Cardiac muscle cell (in vitro differentiated cells and primary cell): ENCODE data around the gene MGAT5B. TPM values are rescaled to one million over a fixed set of nuclear protein-coding genes. Genes with fewer than 3 reads are reported as not detected.

ENCODE experiments used
- DNase-seq, 2 donors: peaks; one replicate each; pipeline versions ENCODE4 v3.0.0 to v3.0.0-alpha.2; 2010 to 2017; ENCODE audit warnings: low read depth in 1 of 2, low spot score in 1 of 2
- H3K27ac ChIP-seq: fragments of 200-600 bp; sonication (generic); 2 replicates; pipeline ENCODE4 v1.5.1; 2016
- H3K27me3 ChIP-seq: fragments of 200-600 bp; sonication (generic); 2 replicates; pipeline ENCODE4 v1.6.0; 2016; ENCODE audit warnings: control low read depth
- H3K36me3 ChIP-seq: fragments of 200-600 bp; sonication (generic); 2 replicates; pipeline ENCODE4 v1.5.1; 2016; ENCODE audit warnings: control low read depth
- H3K4me1 ChIP-seq: fragments of 200-600 bp; sonication (generic); 2 replicates; pipeline ENCODE4 v1.8.1; 2017; ENCODE audit warnings: low read depth, mild to moderate bottlenecking, mixed run types
- H3K4me3 ChIP-seq: fragments of 200-600 bp; sonication (generic); 2 replicates; pipeline ENCODE4 v1.5.1; 2016; ENCODE audit warnings: mild to moderate bottlenecking
- H3K9me3 ChIP-seq: fragments of 200-600 bp; sonication (generic); 2 replicates; pipeline ENCODE4 v1.5.1; 2017; ENCODE audit warnings: low read depth, mild to moderate bottlenecking, control low read depth
- CTCF ChIP-seq: IDR thresholded peaks from 2 replicates; pipeline ENCODE4 v1.5.1; 2012; ENCODE audit warnings: low read depth, mild to moderate bottlenecking, low read length
- polyA plus RNA-seq: library from polyadenylated mRNA; unstranded; fragments of >200 nt; fragmentation: Nextera tagmentation; extraction: Ambion mirVana; gene quantifications from 2 replicates; pipeline ENCODE4 v1.2.1, GENCODE V29; 2016
- total RNA-seq: library from RNA; depleted of rRNA; stranded (reverse); fragments of >200 nt; gene quantifications from 2 replicates; pipeline ENCODE4 v1.2.3, GENCODE V29; 2016

The MGAT5B gene
- total and polyA plus RNA-seq, 2 experiments from 2014 or later, result 0.48 to 0.86 TPM

- TF ChIP-seq CTCF, result no peak
- H3K4me3 ChIP-seq, result no peak overlapping the region
- H3K36me3 ChIP-seq, result no peaks in the 10 kb centered on the region
- no peaks in the 10 kb centered on the region for H3K27me3 ChIP-seq
- H3K9me3 ChIP-seq, result no peaks in the 10 kb centered on the region
- no peak overlapping the region for H3K27ac ChIP-seq
- no peaks in the 10 kb centered on the region for H3K4me1 ChIP-seq
- DNase-seq, result no peak
Measured at GRCh38 chr17:76996741-76997694, 128.8 kb downstream of the MGAT5B start.

GRCh38 chr17:76997981-76998531 is 129.9 kb downstream of the MGAT5B start:
- H3K4me1 ChIP-seq, result no peaks in the 10 kb centered on the region
- no peak for DNase-seq
- no peak for TF ChIP-seq CTCF
- no peaks in the 10 kb centered on the region for H3K9me3 ChIP-seq
- no peaks in the 10 kb centered on the region for H3K36me3 ChIP-seq
- no peak overlapping the region for H3K4me3 ChIP-seq
- no peaks in the 10 kb centered on the region for H3K27me3 ChIP-seq
- no peak overlapping the region for H3K27ac ChIP-seq

GRCh38 chr17:76998839-76999238 is 130.6 kb downstream of the MGAT5B start:
- TF ChIP-seq CTCF, result no peak
- Histone ChIP-seq H3K4me1 (no peaks in the 10 kb centered on the region), H3K4me3 (no peak overlapping the region), H3K36me3 (no peaks in the 10 kb centered on the region), H3K9me3 (no peaks in the 10 kb centered on the region), H3K27ac (no peak overlapping the region), H3K27me3 (no peaks in the 10 kb centered on the region)
- no peak for DNase-seq

Other genes starting within 250 kb of the MGAT5B start
- gene ST6GALNAC1, start 224.6 kb upstream of the MGAT5B start, total RNA-seq, result 0.99 TPM in 1 of 2 replicates, not detected in the other
- not detected in 2 replicates for gene ST6GALNAC1, start 224.6 kb upstream of the MGAT5B start, polyA plus RNA-seq
- gene MXRA7, start 157.4 kb upstream of the MGAT5B start, total RNA-seq, result 101 and 123 TPM in 2 replicates
- gene MXRA7, start 157.4 kb upstream of the MGAT5B start, polyA plus RNA-seq, result 164 and 178 TPM in 2 replicates
- gene JMJD6, start 141.8 kb upstream of the MGAT5B start, total RNA-seq, result 23.5 and 25.1 TPM in 2 replicates
- 25.3 and 33.6 TPM in 2 replicates for gene JMJD6, start 141.8 kb upstream of the MGAT5B start, polyA plus RNA-seq
- gene METTL23, start 141.6 kb upstream of the MGAT5B start, total RNA-seq, result 47.6 and 62.0 TPM in 2 replicates
- gene METTL23, start 141.6 kb upstream of the MGAT5B start, polyA plus RNA-seq, result 77.9 and 83.0 TPM in 2 replicates
- 398 and 520 TPM in 2 replicates for gene SRSF2, start 131.1 kb upstream of the MGAT5B start, total RNA-seq
- 217 and 265 TPM in 2 replicates for gene SRSF2, start 131.1 kb upstream of the MGAT5B start, polyA plus RNA-seq
- gene MFSD11, start 130.3 kb upstream of the MGAT5B start, total RNA-seq, result 45.8 and 69.2 TPM in 2 replicates
- gene MFSD11, start 130.3 kb upstream of the MGAT5B start, polyA plus RNA-seq, result 55.6 and 68.1 TPM in 2 replicates